Stimulated activated CD4-positive, alpha-beta T cell treated with anti-CD3 and anti-CD28 coated beads, Interleukin-4, amount 100 ng/mL, for 48 hours (primary cell): Measurements from ENCODE around the gene RPUSD2.
A peak's percentile ranks its signal among the peaks of the same experiment; 100 is the strongest.
"Not testable (repeated sequence)": the region's sequence is repeated elsewhere in the genome, so short reads cannot be mapped to it uniquely, and the experiment has no call there.

Source experiments
- DNase-seq, 2 donors: peaks; one replicate each; pipeline ENCODE4 v3.0.0-alpha.2; 2020; ENCODE audit warnings: low read depth in 2 of 2

Gene RPUSD2

GRCh38 chr15:40565333-40566238 is 3.5 kb upstream of the RPUSD2 start:
- no peak for DNase-seq

- DNase-seq = no peak
Measured at GRCh38 chr15:40567111-40567510, 2.0 kb upstream of the RPUSD2 start.

- DNase-seq = no peak
Measured at GRCh38 chr15:40575113-40575512, 6.0 kb downstream of the RPUSD2 start.

- not testable (repeated sequence) for DNase-seq
Measured at GRCh38 chr15:40576914-40577313, 7.8 kb downstream of the RPUSD2 start.

GRCh38 chr15:40578892-40579291 is 9.8 kb downstream of the RPUSD2 start:
- no peak for DNase-seq

- not testable (repeated sequence) for DNase-seq
Measured at GRCh38 chr15:40581796-40582195, 12.7 kb downstream of the RPUSD2 start.

- no peak for DNase-seq
Measured at GRCh38 chr15:40582726-40583246, 13.7 kb downstream of the RPUSD2 start.

- DNase-seq = no peak
Measured at GRCh38 chr15:40584191-40584590, 15.1 kb downstream of the RPUSD2 start.

- no peak for DNase-seq
Measured at GRCh38 chr15:40590667-40591050, 21.6 kb downstream of the RPUSD2 start.

- no peak for DNase-seq
Measured at GRCh38 chr15:40591389-40591788, 22.3 kb downstream of the RPUSD2 start.

GRCh38 chr15:40593165-40593564 is 24.1 kb downstream of the RPUSD2 start:
- no peak for DNase-seq

- DNase-seq = peak; percentile 80 to 89
Measured at GRCh38 chr15:40593588-40594428, 24.7 kb downstream of the RPUSD2 start, which contains the start of gene KNL1. KNL1 (plus strand) TSS chr15:40594249; CDS start chr15:40602932, 8,683 bp downstream.

- DNase-seq = no peak
Measured at GRCh38 chr15:40594429-40594836, 25.3 kb downstream of the RPUSD2 start.

- DNase-seq = no peak
Measured at GRCh38 chr15:40595219-40595618, 26.1 kb downstream of the RPUSD2 start.

GRCh38 chr15:40595773-40596172 is 26.7 kb downstream of the RPUSD2 start:
- DNase-seq = no peak

GRCh38 chr15:40597024-40597423 is 27.9 kb downstream of the RPUSD2 start:
- no peak for DNase-seq

- DNase-seq = no peak
Measured at GRCh38 chr15:40598126-40598525, 29.0 kb downstream of the RPUSD2 start.

GRCh38 chr15:40598672-40599071 is 29.6 kb downstream of the RPUSD2 start:
- DNase-seq = no peak

- DNase-seq = no peak
Measured at GRCh38 chr15:40600956-40601355, 31.9 kb downstream of the RPUSD2 start.

- DNase-seq = no peak
Measured at GRCh38 chr15:40603935-40604334, 34.8 kb downstream of the RPUSD2 start.

GRCh38 chr15:40613080-40613479 is 44.0 kb downstream of the RPUSD2 start:
- DNase-seq = no peak

GRCh38 chr15:40618023-40618422 is 48.9 kb downstream of the RPUSD2 start:
- DNase-seq = no peak
